D721Med (cell line): ENCODE measurements around the gene NME2.

ENCODE experiments used
- DNase-seq: peaks from one replicate; pipeline ENCODE4 v3.0.0; 2011; ENCODE audit warnings: low spot score; ENCODE audit not compliant: insufficient read length
- FAIRE-seq: peaks from 2 replicates; lab custom pipeline; 2011; peaks lifted over from hg19 to GRCh38; lab: Jason Lieb, UNC
- CTCF ChIP-seq: IDR thresholded peaks from 2 replicates; pipeline ENCODE4 v1.5.1; 2012; ENCODE audit warnings: mild to moderate bottlenecking, control low read depth; ENCODE audit not compliant: insufficient read depth; ENCODE audit errors: missing control alignments

NME2 gene

GRCh38 chr17:51142597-51142996 is 23.6 kb upstream of the NME2 start:
- TF ChIP-seq CTCF = no peak
- DNase-seq (peak; percentile 56), FAIRE-seq (peak; percentile 61)

- no peak for DNase-seq
- no peak for FAIRE-seq
- TF ChIP-seq CTCF = no peak
Observed at GRCh38 chr17:51144266-51145022, 21.8 kb upstream of the NME2 start.

GRCh38 chr17:51147650-51148049 is 18.6 kb upstream of the NME2 start:
- TF ChIP-seq CTCF = no peak
- FAIRE-seq (no peak), DNase-seq (no peak)

GRCh38 chr17:51149163-51149562 is 17.0 kb upstream of the NME2 start:
- TF ChIP-seq CTCF = no peak
- DNase-seq (no peak), FAIRE-seq (no peak)

- FAIRE-seq = no peak
- no peak for TF ChIP-seq CTCF
- no peak for DNase-seq
Observed at GRCh38 chr17:51150932-51151331, 15.3 kb upstream of the NME2 start.

- FAIRE-seq (no peak), DNase-seq (no peak)
- no peak for TF ChIP-seq CTCF
Observed at GRCh38 chr17:51152766-51153209, 13.4 kb upstream of the NME2 start.

GRCh38 chr17:51153210-51154072 is 12.8 kb upstream of the NME2 start, which contains the start of gene NME1:
Gene NME1 (plus strand): TSS chr17:51153559. CDS start chr17:51155655, 2,096 bp downstream.
- peak; percentile 70 for DNase-seq
- no peak for FAIRE-seq
- peak; percentile 100 for TF ChIP-seq CTCF
